Measurements from ENCODE around the gene AFAP1L1.

DNA sequence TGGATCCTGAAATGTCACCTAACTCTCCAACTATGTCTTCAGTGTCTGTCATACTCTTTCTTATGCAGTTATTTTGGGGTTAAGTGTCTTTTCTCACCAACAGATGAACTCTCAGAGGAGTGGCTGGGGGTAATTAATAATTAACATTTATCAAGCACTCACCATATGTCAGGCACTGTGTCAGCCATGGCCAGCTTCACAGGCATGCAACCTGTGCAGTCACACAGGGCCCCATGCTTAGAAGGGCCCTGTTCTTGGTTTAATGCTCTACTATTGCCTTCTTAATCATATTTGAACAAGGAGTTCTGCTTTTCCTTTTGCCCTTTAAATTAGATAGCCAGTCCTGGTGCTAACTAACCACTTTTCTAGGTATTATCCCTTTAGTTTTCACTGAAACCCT, 70.2 kb downstream of the AFAP1L1 start:
- TF ChIP-seq POLR2AphosphoS5 (IDR thresholded peaks at IDR 0.05), result no peak
- TF ChIP-seq, protein P1, sequence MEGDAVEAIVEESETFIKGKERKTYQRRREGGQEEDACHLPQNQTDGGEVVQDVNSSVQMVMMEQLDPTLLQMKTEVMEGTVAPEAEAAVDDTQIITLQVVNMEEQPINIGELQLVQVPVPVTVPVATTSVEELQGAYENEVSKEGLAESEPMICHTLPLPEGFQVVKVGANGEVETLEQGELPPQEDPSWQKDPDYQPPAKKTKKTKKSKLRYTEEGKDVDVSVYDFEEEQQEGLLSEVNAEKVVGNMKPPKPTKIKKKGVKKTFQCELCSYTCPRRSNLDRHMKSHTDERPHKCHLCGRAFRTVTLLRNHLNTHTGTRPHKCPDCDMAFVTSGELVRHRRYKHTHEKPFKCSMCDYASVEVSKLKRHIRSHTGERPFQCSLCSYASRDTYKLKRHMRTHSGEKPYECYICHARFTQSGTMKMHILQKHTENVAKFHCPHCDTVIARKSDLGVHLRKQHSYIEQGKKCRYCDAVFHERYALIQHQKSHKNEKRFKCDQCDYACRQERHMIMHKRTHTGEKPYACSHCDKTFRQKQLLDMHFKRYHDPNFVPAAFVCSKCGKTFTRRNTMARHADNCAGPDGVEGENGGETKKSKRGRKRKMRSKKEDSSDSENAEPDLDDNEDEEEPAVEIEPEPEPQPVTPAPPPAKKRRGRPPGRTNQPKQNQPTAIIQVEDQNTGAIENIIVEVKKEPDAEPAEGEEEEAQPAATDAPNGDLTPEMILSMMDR (IDR thresholded peaks at IDR 0.05), result no peak
